Heart right ventricle (tissue), 16 donors: ENCODE results near the gene SYT10. TPM values are rescaled to one million over a fixed set of nuclear protein-coding genes. Genes with fewer than 3 reads are reported as not detected.

Experiments
- ATAC-seq, 8 donors: fragments of 200-7000 bp; cut with Tn5 transposase; one replicate each; pipeline ENCODE4 v1.9.1; 2020; ENCODE audit warnings: mild to moderate bottlenecking in 8 of 8, moderate library complexity in 8 of 8, moderate number of reproducible peaks in 1 of 8
- DNase-seq, 2 donors: peaks; one replicate each; pipeline ENCODE4 v3.0.0-alpha.2; 2020
- H3K27ac ChIP-seq, 10 donors: fragments of 200-600 bp; sonication (generic) in 2 of 10; one replicate each; pipeline versions ENCODE4 v1.5.0 to v1.8.0; 2020 to 2022; ENCODE audit warnings: mild to moderate bottlenecking in 3 of 10
- H3K27me3 ChIP-seq, 7 donors: fragments of 200-600 bp; one replicate each; pipeline ENCODE4 v1.8.0; 2021 to 2022; ENCODE audit warnings: mild to moderate bottlenecking in 2 of 7
- H3K36me3 ChIP-seq, 9 donors: fragments of 200-600 bp; sonication (generic) in 1 of 9; one replicate each; pipeline versions ENCODE4 v1.5.0 to v1.8.0; 2020 to 2022; ENCODE audit warnings: mild to moderate bottlenecking in 2 of 9
- H3K4me1 ChIP-seq, 9 donors: fragments of 200-600 bp; sonication (generic) in 1 of 9; one replicate each; pipeline versions ENCODE4 v1.5.0 to v1.8.0; 2020 to 2022; ENCODE audit warnings: mild to moderate bottlenecking in 4 of 9
- H3K4me3 ChIP-seq, 10 donors: fragments of 200-600 bp; sonication (generic) in 2 of 10; one replicate each; pipeline versions ENCODE4 v1.5.0 to v1.8.0; 2020 to 2022; ENCODE audit warnings: mild to moderate bottlenecking in 7 of 10, moderate library complexity in 2 of 10
- H3K9me3 ChIP-seq, 11 donors: fragments of 200-600 bp in 10 of 11; sonication (generic) in 2 of 11; one replicate each; pipeline versions ENCODE4 v1.5.0 to v1.8.0; 2013 to 2022; ENCODE audit warnings: mild to moderate bottlenecking in 2 of 11, control low read depth in 1 of 11, moderate library complexity in 1 of 11
- CTCF ChIP-seq, 9 donors: fragments of 200-600 bp; sonication (generic) in 2 of 9; IDR thresholded peaks; one replicate each; pipeline versions ENCODE4 v1.5.0 to v1.8.0; 2021 to 2022; ENCODE audit warnings: antibody characterized with exemption in 9 of 9, mild to moderate bottlenecking in 5 of 9, moderate library complexity in 1 of 9
- WGBS, 2 donors: extraction: QIAGEN DNeasy Blood & Tissue Kit; methylation state at CpG; one replicate each; pipeline ENCODE4 v1.1.7; 2013; ENCODE audit warnings: inconsistent platforms in 1 of 2; 5-methylcytosine and 5-hydroxymethylcytosine counted together
- intact Hi-C, 10 donors: fragments of 100-400 bp; cut with DNase I; formaldehyde crosslinking; loops; one replicate each; pipeline versions ENCODE4 v1.11.1 to v1.14.2; 2022
- long read RNA-seq, 3 donors: library from polyadenylated mRNA; unstranded; transcript quantifications; one replicate each; pipeline ENCODE4 v2.0.0, GENCODE V29; 2020 to 2021
- polyA plus RNA-seq, 2 donors: library from polyadenylated mRNA; stranded (reverse); fragments of 200-250 nt; gene quantifications; one replicate each; pipeline ENCODE4 v1.2.3, GENCODE V29; 2013
- total RNA-seq, 10 donors: library from RNA; stranded (reverse); fragmentation: NEBNext Ultra II Directional in 3 of 10; extraction: Animal tissue kit (Norgen Biotek cat#: 25700) in 3 of 10; gene quantifications; one replicate each; pipeline versions ENCODE4 v1.2.1 to v1.2.4, GENCODE V29; 2021 to 2023
- donor health status: Arrhythmogenic right ventricular cardiomyopathy.
- donor health status: ischemic (EF 13 %, LVEDD 7.1; RV severe dilation, severe dysfunction).
- donor health status: healthy with polysubstance abuse.
- donor health status: DM: no; HTN: yes; CAD: no.
- donor health status: DM: no; HTN: no; CAD: no.
- donor health status: ischemic (EF 25% LVEDD 6.9; RV normal size, moderate dysfunction).
- donor health status: ischemic (EF 25% LVEDD 5.7; RV mildly dilated, moderate dysfunction).
- donor health status: healthy.
- donor health status: DM: yes; HTN: yes; CAD: no.
- donor health status: Ischemic cardiomyopathy.
- donor health status: ischemic (EF 35%, LVEDD 5.7; RV mildly dilated, moderate dysfunction).
- donor health status: nonischemic (EF 11% LVEDD 7.7; RV severe dilation, severe dysfunction).
- donor health status: DM: yes; HTN: yes; CAD: no.
- donor health status: PGD.
- donor health status: ischemic (EF 29% LVEDD 5.4; RV normal size, mild dysfunction).
- donor health status: nonischemic (EF 23%, LVEDD 6.1; RV moderate dilation, normal function).

The SYT10 gene
- total RNA-seq (not detected), polyA plus RNA-seq (not detected)
- long read RNA-seq, donor 1, result 0 reads
- long read RNA-seq, donor 2, result 0 reads
- long read RNA-seq, donor 3, result 0 reads

GRCh38 chr12:33439587-33440011, at the start of gene SYT10:
TSS of gene SYT10 (minus strand) at chr12:33439819. CDS start at chr12:33439522, 297 bp downstream.
- no peaks in the 10 kb centered on the region for H3K9me3 ChIP-seq
- no peak for ATAC-seq
- WGBS, 2 donors, result 0 to 2% methylated on average over 42 to 49 of the region's 49 CpGs

GRCh38 chr12:33488036-33488435, 48.4 kb upstream of the SYT10 start:
- H3K9me3 ChIP-seq, result peaks cover 0 to 18% (median 0%) of the 10 kb centered on the region in 11 donors
- no peak overlapping the region for H3K4me3 ChIP-seq
- DNase-seq (no peak), ATAC-seq (no peak)
- H3K27me3 ChIP-seq, result no peaks in the 10 kb centered on the region
- H3K27ac ChIP-seq, result no peak overlapping the region
- TF ChIP-seq CTCF (IDR thresholded peaks at IDR 0.05), result no peak
- no peaks in the 10 kb centered on the region for H3K4me1 ChIP-seq
- WGBS, 2 donors, result 48 to 64% methylated on average over 1 of the region's 1 CpG
- H3K36me3 ChIP-seq, result no peaks in the 10 kb centered on the region
- intact Hi-C loops, result no loop called here

More at GRCh38 chr12:33439587-33440011, at the start of gene SYT10:
- H3K4me3 ChIP-seq, result peak within 1 kb of the TSS; percentile 10 to 56 (median 48)
- H3K27me3 ChIP-seq, result peaks cover 0 to 71% (median 54%) of the 10 kb centered on the region in 7 donors
- no peak within 1 kb of the TSS for H3K27ac ChIP-seq
- no peak for TF ChIP-seq CTCF (IDR thresholded peaks at IDR 0.05)
- H3K36me3 ChIP-seq, result no peaks in the 10 kb centered on the region
- H3K4me1 ChIP-seq, result peaks cover 0 to 14% (median 6%) of the 10 kb centered on the region in 9 donors
- DNase-seq, result no peak
- intact Hi-C loops, result no loop called here

GRCh38 chr12:33486058-33486457, 46.4 kb upstream of the SYT10 start:
- Histone ChIP-seq H3K4me1 (no peaks in the 10 kb centered on the region), H3K9me3 (no peaks in the 10 kb centered on the region), H3K27ac (no peak overlapping the region), H3K4me3 (no peak overlapping the region), H3K36me3 (no peaks in the 10 kb centered on the region), H3K27me3 (no peaks in the 10 kb centered on the region)
- TF ChIP-seq CTCF (IDR thresholded peaks at IDR 0.05), result no peak
- 74 to 75% methylated on average over 2 of the region's 2 CpGs for WGBS, 2 donors
- ATAC-seq (no peak), DNase-seq (no peak)
- intact Hi-C loops, result no loop called here

- H3K27me3 ChIP-seq, result no peaks in the 10 kb centered on the region
- peaks cover 0 to 4% (median 0%) of the 10 kb centered on the region in 11 donors for H3K9me3 ChIP-seq
- no peak overlapping the region for H3K4me3 ChIP-seq
- no peaks in the 10 kb centered on the region for H3K4me1 ChIP-seq
- 18 to 22% methylated on average over 1 of the region's 1 CpG for WGBS, 2 donors
- TF ChIP-seq CTCF (IDR thresholded peaks at IDR 0.05), result no peak
- ATAC-seq (no peak), DNase-seq (no peak)
- no peak overlapping the region for H3K27ac ChIP-seq
- intact Hi-C loops, result no loop called here
- H3K36me3 ChIP-seq, result no peaks in the 10 kb centered on the region
Measured at GRCh38 chr12:33484161-33484560, 44.5 kb upstream of the SYT10 start.
